LNCaP clone FGC (cell line): ENCODE measurements around the gene SLC13A3.
"Not testable (repeated sequence)": the region's sequence is repeated elsewhere in the genome, so short reads cannot be mapped to it uniquely, and the experiment has no call there.

ENCODE experiments used
- DNase-seq: peaks from one replicate; pipeline ENCODE4 v3.0.0-alpha.2; 2011; ENCODE audit warnings: low read depth
- H3K4me3 ChIP-seq: 2 replicates; pipeline ENCODE4 v1.5.1; 2011; ENCODE audit warnings: mild to moderate bottlenecking, low read depth, low read length, control low read depth
- TF ChIP-seq, protein P1 (sequence below): IDR thresholded peaks from 2 replicates; pipeline ENCODE4 v1.5.1; 2012; ENCODE audit warnings: mild to moderate bottlenecking; ENCODE audit not compliant: control insufficient read depth, insufficient read depth; ENCODE audit errors: extremely low read depth

SLC13A3 gene

GRCh38 chr20:46678516-46678915 lies 27.3 kb upstream of the SLC13A3 start:
- H3K4me3 ChIP-seq = no peak overlapping the region
- TF ChIP-seq, protein P1, sequence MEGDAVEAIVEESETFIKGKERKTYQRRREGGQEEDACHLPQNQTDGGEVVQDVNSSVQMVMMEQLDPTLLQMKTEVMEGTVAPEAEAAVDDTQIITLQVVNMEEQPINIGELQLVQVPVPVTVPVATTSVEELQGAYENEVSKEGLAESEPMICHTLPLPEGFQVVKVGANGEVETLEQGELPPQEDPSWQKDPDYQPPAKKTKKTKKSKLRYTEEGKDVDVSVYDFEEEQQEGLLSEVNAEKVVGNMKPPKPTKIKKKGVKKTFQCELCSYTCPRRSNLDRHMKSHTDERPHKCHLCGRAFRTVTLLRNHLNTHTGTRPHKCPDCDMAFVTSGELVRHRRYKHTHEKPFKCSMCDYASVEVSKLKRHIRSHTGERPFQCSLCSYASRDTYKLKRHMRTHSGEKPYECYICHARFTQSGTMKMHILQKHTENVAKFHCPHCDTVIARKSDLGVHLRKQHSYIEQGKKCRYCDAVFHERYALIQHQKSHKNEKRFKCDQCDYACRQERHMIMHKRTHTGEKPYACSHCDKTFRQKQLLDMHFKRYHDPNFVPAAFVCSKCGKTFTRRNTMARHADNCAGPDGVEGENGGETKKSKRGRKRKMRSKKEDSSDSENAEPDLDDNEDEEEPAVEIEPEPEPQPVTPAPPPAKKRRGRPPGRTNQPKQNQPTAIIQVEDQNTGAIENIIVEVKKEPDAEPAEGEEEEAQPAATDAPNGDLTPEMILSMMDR = no peak
- DNase-seq = no peak

- TF ChIP-seq, protein P1 = no peak
Observed at GRCh38 chr20:46677608-46678007, 26.3 kb upstream of the SLC13A3 start.

DNA sequence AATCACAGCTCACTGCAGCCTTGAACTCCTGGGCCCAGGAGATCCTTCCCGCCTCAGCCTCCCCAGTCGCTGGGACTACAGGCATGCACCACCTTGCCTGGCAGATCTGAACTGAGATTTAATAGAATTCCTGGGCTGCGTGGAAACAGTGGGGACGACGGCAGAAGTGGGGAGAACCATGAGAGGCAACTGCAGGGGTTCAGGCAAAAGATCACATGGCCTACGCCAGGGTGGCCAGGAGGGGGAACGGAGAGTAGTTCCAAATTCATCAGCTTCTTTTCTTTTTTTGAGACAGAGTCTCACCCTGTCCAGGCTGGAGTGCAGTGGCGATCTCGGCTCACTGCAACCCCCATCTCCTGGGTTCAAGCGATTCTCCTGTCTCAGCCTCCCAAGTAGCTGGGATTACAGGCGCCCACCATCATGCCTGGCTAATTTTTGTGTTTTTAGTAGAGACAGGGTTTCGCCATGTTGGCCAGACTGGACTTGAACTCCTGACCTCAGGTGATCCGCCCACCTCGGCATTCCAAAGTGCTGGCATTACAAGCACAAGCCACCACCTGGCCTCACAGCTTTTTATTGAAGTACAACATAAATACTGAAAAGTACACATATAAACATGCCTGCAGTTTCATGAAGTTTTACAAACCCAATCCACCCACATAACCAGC lies 25.5 kb upstream of the SLC13A3 start:
- H3K4me3 ChIP-seq, DNase-seq: not testable (repeated sequence)

More at GRCh38 chr20:46677608-46678007, 26.3 kb upstream of the SLC13A3 start:
- no peak for DNase-seq
- no peak overlapping the region for H3K4me3 ChIP-seq

DNA sequence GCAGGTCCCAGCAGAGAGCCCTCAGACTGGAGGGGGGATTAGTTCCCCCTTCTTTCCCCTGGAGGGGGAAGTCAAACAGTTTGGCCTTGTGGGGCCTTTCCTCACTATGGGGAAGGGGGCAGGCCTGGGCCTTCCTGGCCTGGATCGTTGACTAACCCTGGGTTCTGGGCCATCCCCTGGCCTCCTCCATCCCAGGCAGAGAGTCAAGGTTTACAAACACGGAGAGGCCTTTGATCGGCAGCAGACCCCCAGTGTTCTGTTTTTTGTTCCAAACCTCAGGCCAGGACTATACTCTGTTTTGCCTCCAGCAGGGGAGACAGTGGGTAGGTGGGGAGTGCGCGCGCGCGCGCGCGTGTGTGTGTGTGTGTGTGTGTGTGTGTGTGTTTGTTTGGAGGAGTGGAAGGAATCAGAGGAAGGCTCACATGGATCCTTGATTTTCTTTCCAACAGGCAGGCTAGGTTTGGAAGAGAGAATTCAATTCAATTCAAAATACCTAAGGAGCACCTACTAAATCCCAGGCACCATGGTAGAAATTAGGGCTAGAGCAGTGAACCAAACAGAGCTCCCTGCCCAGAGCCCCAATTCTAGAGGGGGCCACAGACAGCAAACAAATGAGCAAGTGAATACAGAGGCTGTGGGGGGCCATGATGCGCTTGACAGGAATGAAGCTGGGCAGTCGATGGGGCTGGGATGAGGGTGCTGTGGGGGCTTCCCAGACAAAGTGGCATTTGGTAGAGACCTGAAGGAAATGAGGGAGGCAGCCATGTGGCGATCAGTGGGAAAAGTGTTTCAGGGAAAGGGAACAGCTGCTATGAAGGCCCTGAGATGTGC lies 23.2 kb upstream of the SLC13A3 start:
- DNase-seq = no peak
- no peak overlapping the region for H3K4me3 ChIP-seq
- TF ChIP-seq, protein P1 = no peak

DNA sequence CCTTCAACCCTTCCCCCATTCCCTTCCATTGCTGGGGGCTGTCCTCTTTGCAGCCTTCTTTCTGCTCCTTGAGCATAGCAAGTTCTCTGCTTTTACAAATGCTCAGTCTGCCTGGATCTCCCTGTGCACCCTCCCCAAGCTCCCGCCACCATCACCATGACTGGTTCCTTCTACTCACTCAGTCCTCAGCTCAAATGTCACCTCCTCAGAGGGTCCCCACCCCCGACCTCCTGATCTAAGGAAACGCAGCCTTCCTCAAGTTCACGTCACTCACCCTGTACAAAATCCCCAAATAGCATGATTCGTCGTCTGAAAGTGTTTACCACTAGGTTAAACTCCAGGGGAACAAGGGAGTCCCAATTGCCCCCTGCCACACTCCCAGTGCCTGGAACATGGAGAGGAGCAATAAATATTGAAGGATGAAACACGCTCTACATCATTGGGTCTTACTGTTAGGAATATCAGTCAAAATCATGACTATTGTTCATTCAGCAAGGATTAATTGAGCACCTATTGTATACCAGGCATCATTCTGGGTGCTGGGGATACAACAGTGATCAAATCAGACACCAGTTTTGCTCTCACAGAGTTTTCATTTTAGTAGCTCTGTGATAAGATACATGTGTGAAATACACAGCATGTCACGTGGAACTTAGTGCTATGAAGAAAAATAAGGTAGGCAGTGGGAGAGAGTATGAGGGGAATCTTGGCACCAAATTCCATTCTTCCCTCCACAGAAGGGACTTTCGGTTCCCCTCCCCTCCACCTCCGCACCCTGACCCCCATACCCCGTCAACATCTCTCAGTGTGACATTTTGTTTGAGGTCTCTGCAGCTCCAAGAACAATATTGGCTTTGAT lies 22.4 kb upstream of the SLC13A3 start:
- no peak overlapping the region for H3K4me3 ChIP-seq
- DNase-seq = no peak
- TF ChIP-seq, protein P1 = no peak

DNA sequence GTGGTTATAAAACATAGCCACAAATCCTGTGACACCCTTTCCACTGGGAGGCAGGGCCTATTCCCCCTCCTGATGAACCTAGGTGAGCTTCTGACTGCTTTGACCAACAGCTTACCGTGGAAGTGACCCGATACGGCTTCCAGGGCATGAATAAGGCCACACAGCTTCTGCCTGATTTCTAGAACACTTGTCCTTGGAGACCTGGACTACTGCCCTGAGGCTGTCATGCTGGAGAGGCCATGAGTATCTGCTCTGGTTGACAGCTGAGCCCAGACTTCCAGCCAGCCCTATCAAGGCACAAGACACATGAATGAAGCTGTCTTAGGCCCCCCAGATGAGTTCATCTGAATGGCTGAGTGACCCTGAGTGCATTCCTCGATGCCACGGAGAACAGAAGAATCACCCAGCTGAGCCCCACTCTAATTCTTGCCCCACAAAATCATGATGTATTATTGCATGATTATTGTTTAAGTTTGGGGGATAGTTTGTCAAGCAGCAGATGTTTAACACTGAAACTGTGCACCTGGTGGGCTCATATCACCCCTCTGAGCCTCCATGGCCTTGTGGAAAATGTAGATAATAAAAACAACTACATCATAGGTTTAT lies 21.4 kb upstream of the SLC13A3 start:
- TF ChIP-seq, protein P1 = no peak
- H3K4me3 ChIP-seq = no peak overlapping the region
- no peak for DNase-seq
